Caco-2 (cell line): ENCODE measurements around the gene TIMP3. TPM values are rescaled to one million over a fixed set of nuclear protein-coding genes. Genes with fewer than 3 reads are reported as not detected.
A peak's percentile ranks its signal among the peaks of the same experiment; 100 is the strongest.

Experiments
- BruUV-seq: library from RNA; stranded (reverse); fragments of 400-500 nt; replicated peaks from 2 replicates; lab custom pipeline; 2021; lab: Mats Ljungman, UMichigan
- CTCF ChIA-PET: fragments of 300-600 bp; sonication (Branson Sonifier 250); formaldehyde crosslinking; loops from one replicate; lab custom pipeline; 2022; ENCODE audit warnings: antibody characterized with exemption; lab: Charles Lee
- POLR2A ChIA-PET: fragments of 300-600 bp; sonication (Branson Sonifier 250); formaldehyde crosslinking; loops from one replicate; lab custom pipeline; 2022; ENCODE audit warnings: antibody characterized with exemption; lab: Charles Lee
- DNase-seq, 2 experiments: peaks; one replicate each; pipeline versions ENCODE4 v3.0.0 to v3.0.0-alpha.2; 2020 to 2022
- H3K27me3 ChIP-seq: replicated peaks from 2 replicates; pipeline ENCODE4 v1.6.0; 2011; ENCODE audit warnings: low read length; ENCODE audit not compliant: control insufficient read depth, insufficient read depth
- H3K36me3 ChIP-seq: 2 replicates; pipeline ENCODE4 v1.5.1; 2011; ENCODE audit warnings: low read length; ENCODE audit not compliant: control insufficient read depth, insufficient read depth
- H3K4me1 ChIP-seq: fragments of 250-450 bp; sonication (Bioruptor Pico); 2 replicates; pipeline ENCODE4 v1.5.1; 2020; ENCODE audit warnings: mild to moderate bottlenecking
- H3K4me3 ChIP-seq: 2 replicates; pipeline ENCODE4 v1.5.1; 2011; ENCODE audit warnings: low read depth, mild to moderate bottlenecking, control low read depth, low read length
- H3K9me3 ChIP-seq: fragments of 250-450 bp; sonication (Bioruptor Pico); 2 replicates; pipeline ENCODE4 v1.5.1; 2020; ENCODE audit warnings: mild to moderate bottlenecking, moderate library complexity
- H3K27ac Mint-ChIP-seq: one replicate; pipeline ENCODE4 v1.8.0; 2022; ENCODE audit warnings: mixed read lengths; ENCODE audit not compliant: unreplicated experiment
- H3K27me3 Mint-ChIP-seq: one replicate; pipeline ENCODE4 v1.8.0; 2022; ENCODE audit warnings: mixed read lengths; ENCODE audit not compliant: insufficient read depth, unreplicated experiment
- H3K36me3 Mint-ChIP-seq: one replicate; pipeline ENCODE4 v1.8.0; 2022; ENCODE audit warnings: mild to moderate bottlenecking, mixed read lengths; ENCODE audit not compliant: insufficient read depth, unreplicated experiment
- H3K4me1 Mint-ChIP-seq: one replicate; pipeline ENCODE4 v1.8.0; 2022; ENCODE audit warnings: low read depth, mixed read lengths; ENCODE audit not compliant: unreplicated experiment
- H3K4me3 Mint-ChIP-seq: one replicate; pipeline ENCODE4 v1.8.0; 2022; ENCODE audit warnings: mild to moderate bottlenecking, moderate library complexity, mixed read lengths; ENCODE audit not compliant: unreplicated experiment
- H3K9me3 Mint-ChIP-seq: one replicate; pipeline ENCODE4 v1.8.0; 2022; ENCODE audit warnings: mixed read lengths; ENCODE audit not compliant: unreplicated experiment
- CTCF ChIP-seq, 2 experiments: fragments of 200-600 bp in 1 of 2; IDR thresholded peaks; 1 replicate in 1 of 2; 2 replicates in 1 of 2; pipeline versions ENCODE4 v1.5.1 to v1.8.0; 2011 to 2022; ENCODE audit warnings: antibody characterized with exemption in 1 of 2, control low read depth in 1 of 2, inconsistent platforms in 1 of 2, low read depth in 1 of 2, low read length in 1 of 2, mild to moderate bottlenecking in 1 of 2, moderate library complexity in 1 of 2; ENCODE audit not compliant: insufficient read depth in 1 of 2, severe bottlenecking in 1 of 2, unreplicated experiment in 1 of 2
- intact Hi-C: fragments of 100-400 bp; cut with micrococcal nuclease; formaldehyde crosslinking; loops from one replicate; pipeline ENCODE4 v1.10.0; 2022; ENCODE audit not compliant: unreplicated experiment
- total RNA-seq: library from RNA; stranded (reverse); gene quantifications from 2 replicates; pipeline ENCODE4 v1.2.3, GENCODE V29; 2022

TIMP3 gene
- total RNA-seq, 1 experiment from 2014 or later = 86.4 TPM

DNA sequence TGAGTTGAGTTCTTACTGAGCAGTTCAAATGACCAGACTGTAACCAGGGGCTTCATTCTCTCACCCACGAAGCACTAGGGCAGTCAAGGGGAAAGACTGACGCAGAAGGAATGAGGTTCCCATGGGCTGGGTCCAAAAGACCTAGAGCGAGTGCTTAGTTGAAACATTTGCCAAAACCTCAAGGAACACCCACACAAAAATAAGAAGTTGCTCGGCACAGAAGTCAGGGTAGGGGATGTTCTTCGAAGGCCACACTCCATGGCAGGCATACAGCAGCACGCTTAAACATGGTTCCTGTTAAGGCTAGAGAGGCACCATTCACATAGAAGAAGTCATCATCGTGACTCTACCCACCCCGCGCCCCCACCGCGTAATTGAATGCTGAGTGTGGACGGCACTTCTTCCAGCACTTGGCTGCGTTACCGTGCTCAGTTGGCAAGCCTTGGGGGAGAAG, 52.9 kb downstream of the TIMP3 start:
- H3K4me3 ChIP-seq = no peak overlapping the region
- no peaks in the 10 kb centered on the region for H3K27me3 ChIP-seq
- Mint-ChIP-seq H3K27me3 (no peaks in the 10 kb centered on the region), H3K4me3 (no peak overlapping the region), H3K9me3 (no peaks in the 10 kb centered on the region), H3K36me3 (peaks cover 29% of the 10 kb centered on the region), H3K27ac (no peak overlapping the region), H3K4me1 (no peaks in the 10 kb centered on the region)
- intact Hi-C loops = no loop called here
- no TSS peak for BruUV-seq
- CTCF ChIA-PET = no interaction called here
- peaks cover 3% of the 10 kb centered on the region for H3K36me3 ChIP-seq
- POLR2A ChIA-PET = no interaction called here
- TF ChIP-seq CTCF (IDR thresholded peaks at IDR 0.05; ENCODE audit: insufficient read depth in 1 of 2, low read depth in 1 of 2, low read length in 1 of 2, severe bottlenecking in 1 of 2, unreplicated experiment in 1 of 2) = no peak
- no peaks in the 10 kb centered on the region for H3K9me3 ChIP-seq
- H3K4me1 ChIP-seq = no peaks in the 10 kb centered on the region
- no peak for DNase-seq

- no TSS peak for BruUV-seq
- TF ChIP-seq CTCF (IDR thresholded peaks at IDR 0.05; ENCODE audit: insufficient read depth in 1 of 2, low read depth in 1 of 2, low read length in 1 of 2, severe bottlenecking in 1 of 2, unreplicated experiment in 1 of 2) = no peak
- H3K36me3 Mint-ChIP-seq = peaks cover 30% of the 10 kb centered on the region
Measured at GRCh38 chr22:32855045-32855756, 53.7 kb downstream of the TIMP3 start.

GRCh38 chr22:32858121-32858703, 56.7 kb downstream of the TIMP3 start:
- intact Hi-C loops = no loop called here

More at GRCh38 chr22:32855045-32855756, 53.7 kb downstream of the TIMP3 start:
- CTCF ChIA-PET = no interaction called here
- Histone ChIP-seq H3K9me3 (no peaks in the 10 kb centered on the region), H3K27me3 (no peaks in the 10 kb centered on the region), H3K4me3 (no peak overlapping the region), H3K4me1 (no peaks in the 10 kb centered on the region), H3K36me3 (peaks cover 3% of the 10 kb centered on the region)
- no peaks in the 10 kb centered on the region for H3K9me3 Mint-ChIP-seq
- no peak for DNase-seq
- no peaks in the 10 kb centered on the region for H3K4me1 Mint-ChIP-seq
- POLR2A ChIA-PET = no interaction called here
- no peak overlapping the region for H3K4me3 Mint-ChIP-seq
- H3K27ac Mint-ChIP-seq = no peak overlapping the region
- intact Hi-C loops = no loop called here
- no peaks in the 10 kb centered on the region for H3K27me3 Mint-ChIP-seq

More at GRCh38 chr22:32858121-32858703, 56.7 kb downstream of the TIMP3 start:
- no peaks in the 10 kb centered on the region for H3K9me3 ChIP-seq
- Mint-ChIP-seq H3K4me1 (peaks cover 5% of the 10 kb centered on the region), H3K36me3 (peaks cover 28% of the 10 kb centered on the region), H3K27me3 (no peaks in the 10 kb centered on the region), H3K27ac (peak overlapping the region; percentile 26), H3K4me3 (no peak overlapping the region), H3K9me3 (no peaks in the 10 kb centered on the region)
- H3K36me3 ChIP-seq = peaks cover 4% of the 10 kb centered on the region
- no peak overlapping the region for H3K4me3 ChIP-seq
- no peaks in the 10 kb centered on the region; the same call in 1 of the 2 replicates for H3K4me1 ChIP-seq
- no peaks in the 10 kb centered on the region for H3K27me3 ChIP-seq
- CTCF ChIA-PET = no interaction called here
- BruUV-seq = no TSS peak
- DNase-seq = no peak
- POLR2A ChIA-PET = no interaction called here
- no peak for TF ChIP-seq CTCF (IDR thresholded peaks at IDR 0.05; ENCODE audit: insufficient read depth in 1 of 2, low read depth in 1 of 2, low read length in 1 of 2, severe bottlenecking in 1 of 2, unreplicated experiment in 1 of 2)
